ENCODE measurements around the gene B4GALT2.

Gene B4GALT2

DNA sequence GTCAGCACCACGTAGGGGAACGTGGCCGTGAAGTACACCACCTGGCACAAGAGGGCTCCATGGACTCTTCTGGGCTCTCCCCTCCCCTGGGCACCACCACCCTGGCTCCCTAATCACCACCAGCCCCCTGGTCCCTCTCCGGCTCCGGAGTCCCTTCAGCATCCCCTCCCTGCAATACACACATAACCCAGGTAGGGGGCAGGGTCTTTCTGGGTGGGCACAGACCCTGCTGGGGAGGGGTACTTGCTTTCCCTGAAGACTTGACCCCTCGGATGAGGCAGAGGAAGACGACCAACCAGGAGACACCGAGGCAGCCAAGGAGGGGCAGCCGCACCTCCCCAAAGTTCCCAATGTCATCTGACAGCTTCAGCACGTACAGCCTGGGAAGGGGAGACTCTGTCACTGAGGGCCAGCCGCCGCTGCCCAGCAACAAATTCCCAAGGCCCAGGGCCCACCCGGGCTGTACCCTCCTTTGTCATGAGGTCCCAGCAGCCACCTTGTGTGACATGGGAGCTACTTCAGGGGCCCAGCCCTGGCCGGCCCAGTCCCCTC, 23.7 kb downstream of the B4GALT2 start:
- no peak for DNase-seq (ENCODE audit: low read depth in 3 of 3)

DNA sequence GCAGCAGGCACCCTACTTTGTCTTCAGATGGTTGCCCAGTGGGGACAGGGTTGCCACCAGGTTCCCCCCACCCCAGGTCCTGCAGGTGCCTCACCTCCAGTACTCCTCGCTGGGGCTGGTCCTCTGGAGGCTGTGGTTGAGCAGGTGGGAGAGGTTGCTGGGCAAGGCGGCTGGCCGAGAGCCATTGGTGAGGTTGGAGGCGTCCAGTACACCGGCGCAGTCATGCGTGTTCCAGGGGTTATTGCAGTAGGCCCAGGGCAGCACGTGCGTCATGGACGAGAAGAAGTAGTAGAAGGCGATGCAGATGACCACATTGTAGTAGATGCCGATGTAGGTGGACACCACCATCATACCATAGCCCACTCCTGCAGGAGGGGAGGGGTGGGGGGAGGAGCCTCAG, 29.2 kb downstream of the B4GALT2 start:
- no peak for DNase-seq (ENCODE audit: low read depth in 3 of 3)

DNA sequence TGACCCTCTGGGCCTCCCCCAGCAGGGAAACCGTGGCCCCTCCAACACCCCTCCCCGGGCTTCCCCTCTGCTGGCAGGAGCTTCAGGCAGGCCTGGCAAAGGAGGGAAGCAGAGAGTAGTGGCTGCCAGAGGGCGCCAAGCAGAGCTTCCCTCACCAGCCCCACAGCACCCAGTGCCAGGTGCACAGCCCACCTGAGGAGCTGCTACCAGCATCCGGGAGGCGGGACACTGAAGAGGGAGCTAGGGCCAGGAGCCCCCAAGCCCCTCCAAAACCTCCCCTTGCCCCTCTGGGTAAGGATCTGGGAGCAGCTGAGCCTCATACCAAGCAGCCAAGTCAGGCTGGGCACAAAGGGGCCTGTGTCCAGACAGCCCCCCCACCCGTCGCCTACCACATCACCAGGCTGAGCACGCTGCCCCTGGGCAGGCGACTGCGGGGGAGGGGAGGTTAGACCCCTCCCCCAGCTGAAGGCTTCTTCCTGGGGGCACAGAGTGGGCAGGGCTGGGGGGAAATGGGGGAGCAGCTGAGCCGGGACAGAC, 32.0 kb downstream of the B4GALT2 start:
- no peak for DNase-seq (ENCODE audit: low read depth in 3 of 3)

DNA sequence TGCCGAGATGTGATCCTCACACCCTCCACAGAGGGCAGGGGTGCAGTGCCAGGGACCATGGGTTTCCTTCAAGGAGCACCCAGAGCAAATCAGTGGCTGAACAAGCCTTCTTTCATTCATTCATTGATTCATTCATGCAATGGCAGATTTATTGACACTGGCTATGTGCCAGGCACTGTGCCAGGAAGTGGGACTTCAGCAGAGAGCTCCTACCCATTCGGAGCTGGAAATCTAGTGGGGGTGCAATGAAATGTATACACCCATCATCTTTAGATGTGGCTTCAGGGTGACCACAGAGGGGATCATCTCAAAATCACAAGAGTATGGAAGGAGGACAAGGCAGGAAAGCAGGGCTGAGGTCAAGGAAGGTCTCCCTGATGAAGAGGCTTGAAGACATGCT, 33.4 kb downstream of the B4GALT2 start:
- no peak for DNase-seq (ENCODE audit: low read depth in 3 of 3)

DNA sequence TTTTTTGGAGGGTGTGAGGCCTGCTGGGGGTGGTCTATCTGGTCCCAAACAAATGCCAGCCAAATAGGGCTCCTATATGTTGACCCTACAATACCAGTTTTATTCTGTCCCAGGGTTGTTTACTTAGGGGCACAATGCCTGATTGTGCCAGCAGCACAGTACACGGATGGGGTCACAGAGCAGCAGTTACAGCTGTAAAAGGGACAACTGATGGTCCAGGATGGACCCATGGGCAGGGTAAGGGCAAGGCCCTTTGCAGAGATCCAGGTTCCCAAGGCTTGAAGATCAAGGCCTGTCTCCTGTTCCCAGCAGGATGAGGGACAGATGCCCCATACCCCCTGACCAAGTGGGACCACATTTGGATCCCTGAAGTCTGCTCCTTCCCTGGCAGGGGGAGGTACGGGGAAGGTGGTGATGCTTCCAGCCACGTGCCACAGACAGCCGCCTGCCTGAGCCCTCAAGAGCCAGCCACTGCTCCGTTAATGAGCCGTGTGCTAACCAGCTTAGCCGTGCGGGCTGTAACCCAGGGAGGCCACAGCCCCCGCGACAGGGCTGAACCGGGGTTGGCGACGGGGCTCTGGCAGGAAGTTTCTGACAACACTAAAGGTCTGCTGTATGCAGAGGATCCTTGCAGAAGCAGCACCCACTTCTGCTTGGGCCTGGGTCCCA, 34.1 kb downstream of the B4GALT2 start:
- no peak for DNase-seq (ENCODE audit: low read depth in 3 of 3)

DNA sequence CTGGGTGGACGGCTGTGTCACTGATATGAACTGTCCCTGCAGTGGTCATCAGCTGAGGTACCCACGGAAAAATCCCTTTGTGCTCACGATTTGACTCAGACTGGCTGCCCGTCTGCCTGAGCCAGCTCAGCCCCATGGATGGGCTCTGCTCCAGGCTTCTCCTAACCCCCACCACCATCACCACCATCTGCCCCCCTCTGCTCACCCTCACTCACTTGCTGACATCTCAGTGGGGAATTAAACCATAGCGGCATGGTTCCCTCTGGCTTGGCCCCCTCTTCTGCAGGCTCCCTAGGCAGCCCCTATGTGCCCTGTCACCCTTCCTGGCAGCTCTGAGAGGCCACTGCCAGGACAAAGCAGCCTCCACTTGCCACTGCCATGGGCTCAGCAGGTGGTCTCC, 34.9 kb downstream of the B4GALT2 start:
- DNase-seq (ENCODE audit: low read depth in 3 of 3): no peak

GRCh38 chr1:44014365-44015104, 35.5 kb downstream of the B4GALT2 start:
- no peak for DNase-seq (ENCODE audit: low read depth in 3 of 3)

- no peak for DNase-seq (ENCODE audit: low read depth in 3 of 3)
These were observed 36.2 kb downstream of the B4GALT2 start for GRCh38 chr1:44015206-44015605.

DNA sequence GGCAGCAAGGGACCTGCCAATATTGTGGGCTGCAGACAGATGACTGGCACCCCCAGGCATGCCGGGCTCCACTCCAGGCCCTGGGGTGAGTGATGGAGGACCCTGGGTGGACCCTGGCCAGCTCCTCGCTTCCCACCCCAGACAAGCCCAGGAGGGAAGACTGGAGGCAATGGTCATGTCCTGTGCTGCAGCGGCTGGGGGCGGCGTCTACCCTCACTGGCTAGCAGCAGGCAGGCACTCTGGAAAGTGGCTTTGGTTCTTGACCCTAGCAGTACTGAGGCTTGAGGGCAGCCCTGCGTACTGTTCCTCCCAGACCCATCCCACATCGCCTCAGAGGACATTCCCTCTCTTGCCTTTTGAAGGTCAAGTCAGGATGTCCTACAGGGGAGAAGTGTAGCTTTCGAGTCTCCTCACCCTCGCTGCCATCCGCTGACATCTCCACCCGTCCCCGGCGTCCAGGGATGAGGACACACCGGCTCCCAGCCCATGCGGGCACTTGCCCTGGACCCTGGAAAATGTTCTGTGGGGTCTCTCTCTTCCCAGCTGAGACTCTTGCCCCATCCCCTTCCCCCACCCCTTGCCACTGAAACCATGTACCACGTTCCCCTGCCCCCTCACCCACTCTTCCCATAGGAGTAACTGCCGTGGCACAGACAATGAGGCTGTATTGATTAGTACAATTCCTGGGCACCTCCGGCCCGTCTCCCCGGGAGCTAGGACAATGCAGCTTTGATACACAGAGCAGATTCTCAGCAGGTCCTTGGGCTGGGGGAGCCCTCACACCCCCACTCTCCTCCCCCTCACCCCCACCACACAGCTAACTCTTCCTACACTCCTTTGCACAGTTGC, 37.3 kb downstream of the B4GALT2 start:
- no peak for DNase-seq (ENCODE audit: low read depth in 3 of 3)

DNA sequence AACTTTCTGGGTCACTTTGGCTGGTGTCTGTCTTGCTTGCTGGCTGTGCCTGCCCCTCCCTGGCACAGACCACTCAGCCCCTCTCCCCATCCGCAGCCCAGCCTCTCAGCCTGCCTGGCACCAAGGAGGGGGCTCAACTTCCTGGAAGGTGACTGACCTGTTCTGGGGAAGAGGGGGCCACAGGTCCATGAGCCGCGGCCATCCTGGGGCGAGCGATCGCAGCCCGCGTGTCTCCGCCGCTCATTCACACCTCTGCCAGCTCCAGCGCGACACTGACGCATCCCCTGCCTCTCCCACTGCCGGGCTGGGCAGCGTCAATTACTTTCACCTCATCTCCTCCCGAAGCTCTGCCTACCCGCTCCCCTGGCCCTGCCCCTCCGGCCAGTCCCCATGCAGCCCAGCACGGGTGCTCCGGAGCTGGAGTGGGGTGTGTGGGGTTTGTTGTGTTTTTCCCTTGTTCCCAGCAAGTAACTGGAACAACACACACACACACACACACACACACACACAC, 37.9 kb downstream of the B4GALT2 start:
- DNase-seq (ENCODE audit: low read depth in 3 of 3): no peak

- no peak for DNase-seq (ENCODE audit: low read depth in 3 of 3)
These were observed 40.5 kb downstream of the B4GALT2 start for GRCh38 chr1:44019466-44019948.

- DNase-seq (ENCODE audit: low read depth in 3 of 3): no peak
These were observed 41.5 kb downstream of the B4GALT2 start for GRCh38 chr1:44020464-44020863.

DNA sequence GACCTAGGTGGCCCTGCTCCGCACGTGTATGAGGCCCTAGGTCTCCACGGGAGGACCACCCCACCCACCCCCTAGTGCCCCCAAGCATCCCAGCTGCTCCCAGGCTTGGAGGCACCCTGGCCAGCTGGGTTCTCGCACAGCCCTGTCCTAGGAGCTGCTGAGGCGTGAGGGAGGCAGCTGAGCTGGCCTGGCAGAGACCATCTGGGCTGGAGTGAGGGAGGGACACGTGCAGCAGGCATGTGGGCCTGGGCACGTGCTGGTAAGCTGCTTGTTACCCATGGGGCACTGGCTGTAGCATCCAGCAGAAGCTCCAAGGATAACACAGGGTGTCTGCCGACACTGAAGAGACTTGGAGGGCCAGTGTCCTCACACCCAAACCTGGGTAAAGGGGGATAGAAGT, 42.1 kb downstream of the B4GALT2 start:
- no peak for DNase-seq (ENCODE audit: low read depth in 3 of 3)

DNA sequence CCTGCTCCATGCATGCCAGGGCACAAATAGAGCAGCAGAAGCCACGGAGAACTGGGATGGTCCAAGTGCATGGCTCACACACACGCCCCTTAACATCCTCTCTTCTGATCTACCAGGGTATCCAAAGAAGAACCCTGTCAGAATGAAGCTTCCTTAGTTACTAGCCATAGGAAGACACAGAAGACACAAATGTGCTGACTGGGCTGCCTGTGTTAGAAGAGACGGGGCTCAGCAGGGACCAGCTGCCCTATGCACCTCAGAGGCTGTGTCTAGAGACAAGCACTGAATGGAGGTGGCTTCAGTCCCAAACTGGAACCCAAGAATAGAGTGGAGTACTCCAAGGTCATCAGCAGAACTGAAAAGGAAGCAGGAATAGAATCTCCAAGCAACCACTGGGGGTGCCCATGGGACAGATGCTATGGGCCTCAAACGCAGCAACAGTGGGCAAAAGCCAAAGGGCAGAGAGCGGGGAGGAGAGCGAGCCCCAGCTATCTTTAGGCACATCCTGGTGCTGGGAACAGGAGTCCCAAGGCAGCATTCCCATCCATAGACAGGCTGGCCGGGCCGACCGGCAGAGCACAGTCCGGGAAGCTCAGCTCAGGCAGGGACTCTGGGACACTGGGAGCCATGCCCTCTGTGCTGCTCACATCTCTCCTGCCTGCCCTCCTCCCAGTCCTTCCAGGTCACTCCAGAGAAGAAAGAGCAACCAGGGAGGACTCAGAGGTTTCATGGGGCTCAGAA, 42.7 kb downstream of the B4GALT2 start:
- no peak for DNase-seq (ENCODE audit: low read depth in 3 of 3)

- no peak for DNase-seq (ENCODE audit: low read depth in 3 of 3)
These were observed 45.3 kb downstream of the B4GALT2 start for GRCh38 chr1:44024031-44024902.

DNA sequence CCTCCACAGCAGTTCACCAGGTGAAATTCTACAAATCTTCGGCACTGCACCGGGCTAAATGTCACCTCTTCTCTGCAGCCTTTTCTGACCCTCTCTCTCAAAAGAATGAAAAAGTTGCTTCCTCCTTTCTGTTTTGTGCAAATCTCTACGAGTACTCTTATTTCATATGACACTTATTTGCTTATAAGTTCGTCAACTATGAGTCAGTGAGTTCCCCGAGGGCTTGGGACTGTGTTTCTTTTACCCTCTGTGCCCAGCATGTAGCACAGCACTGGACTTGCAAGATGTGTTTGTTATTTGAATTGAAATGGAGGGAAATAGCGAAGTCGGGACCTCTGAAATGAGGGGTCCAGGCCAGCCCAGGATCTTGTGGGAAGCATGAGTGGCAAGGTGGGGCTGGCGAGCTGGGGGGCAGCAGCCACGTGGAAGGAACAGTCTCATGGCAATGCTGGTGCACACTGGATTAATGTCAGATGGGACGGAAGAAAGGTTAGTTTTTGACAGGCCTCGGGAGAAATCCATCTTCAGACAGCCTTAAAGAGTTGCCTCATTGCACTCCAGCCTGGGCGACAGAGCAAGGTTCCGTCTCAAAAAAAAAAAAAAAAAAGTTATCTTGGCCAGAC, 46.0 kb downstream of the B4GALT2 start:
- no peak for DNase-seq (ENCODE audit: low read depth in 3 of 3)

DNA sequence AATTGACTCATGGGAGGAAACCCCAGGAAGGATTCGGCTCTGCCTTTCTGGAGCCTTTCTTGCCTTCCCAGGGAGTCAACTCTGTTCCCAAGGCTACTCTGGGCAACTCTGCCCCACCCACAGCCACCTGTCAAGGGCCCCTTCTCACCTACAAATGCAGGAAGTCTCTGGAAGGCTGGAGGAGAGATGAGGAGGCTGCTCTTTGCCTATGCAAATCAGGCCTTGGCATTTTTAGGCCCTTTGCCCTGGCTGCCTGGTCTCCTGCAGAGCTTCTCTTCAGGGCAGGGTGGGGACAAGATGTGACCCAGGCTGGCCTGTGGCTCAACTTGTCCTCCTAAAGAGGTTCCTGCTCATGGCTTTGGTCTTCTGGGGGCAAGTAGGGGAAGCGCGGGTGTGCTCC, 46.8 kb downstream of the B4GALT2 start:
- no peak for DNase-seq (ENCODE audit: low read depth in 3 of 3)

GRCh38 chr1:44027320-44027719, 48.3 kb downstream of the B4GALT2 start:
- no peak for DNase-seq (ENCODE audit: low read depth in 3 of 3)

DNA sequence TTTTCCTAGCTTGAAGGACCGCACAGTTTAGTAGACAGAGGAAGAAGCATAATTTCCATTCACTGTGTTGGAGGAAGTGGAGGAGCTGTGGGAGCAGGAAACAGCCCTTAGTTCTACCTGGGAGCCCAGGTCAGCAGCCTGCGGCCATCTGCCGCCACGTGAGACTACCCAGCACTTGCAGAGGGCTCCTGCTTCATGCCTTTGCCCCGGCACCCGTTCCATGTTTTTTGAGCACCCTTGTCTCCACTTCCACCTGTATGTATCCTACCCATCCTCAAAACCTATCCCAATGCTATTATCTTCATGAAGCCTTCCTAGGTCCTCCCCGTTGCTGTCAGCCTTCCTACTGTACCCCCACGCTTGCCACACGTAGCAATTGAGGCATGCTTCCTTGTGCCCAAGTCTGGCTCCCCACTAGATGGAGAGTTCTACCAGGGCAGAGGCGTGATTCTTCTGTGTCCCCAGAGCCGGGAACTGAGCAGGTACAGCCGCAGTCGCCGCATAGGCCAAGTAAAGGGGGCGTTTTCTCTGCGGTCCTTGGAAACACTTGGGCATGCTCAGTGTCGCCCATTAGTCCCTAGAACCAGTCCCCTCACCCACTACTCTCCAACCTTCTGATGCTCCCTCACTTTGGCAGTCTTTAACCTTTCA, 50.4 kb downstream of the B4GALT2 start:
- no peak for DNase-seq (ENCODE audit: low read depth in 3 of 3)

Data from stimulated activated CD4-positive, alpha-beta T cell treated with anti-CD3 and anti-CD28 coated beads, TNF-alpha, amount 100 ng/mL, for 24 hours (primary cell).